ENCODE results near the gene NUFIP1. TPM values are rescaled to one million over a fixed set of nuclear protein-coding genes. Genes with fewer than 3 reads are reported as not detected.
"Not testable (repeated sequence)": the region's sequence is repeated elsewhere in the genome, so short reads cannot be mapped to it uniquely, and the experiment has no call there.

Gene NUFIP1
- total RNA-seq = 4.5 and 5.6 TPM in 2 replicates
- polyA plus RNA-seq (2012) = 3.4 TPM

DNA sequence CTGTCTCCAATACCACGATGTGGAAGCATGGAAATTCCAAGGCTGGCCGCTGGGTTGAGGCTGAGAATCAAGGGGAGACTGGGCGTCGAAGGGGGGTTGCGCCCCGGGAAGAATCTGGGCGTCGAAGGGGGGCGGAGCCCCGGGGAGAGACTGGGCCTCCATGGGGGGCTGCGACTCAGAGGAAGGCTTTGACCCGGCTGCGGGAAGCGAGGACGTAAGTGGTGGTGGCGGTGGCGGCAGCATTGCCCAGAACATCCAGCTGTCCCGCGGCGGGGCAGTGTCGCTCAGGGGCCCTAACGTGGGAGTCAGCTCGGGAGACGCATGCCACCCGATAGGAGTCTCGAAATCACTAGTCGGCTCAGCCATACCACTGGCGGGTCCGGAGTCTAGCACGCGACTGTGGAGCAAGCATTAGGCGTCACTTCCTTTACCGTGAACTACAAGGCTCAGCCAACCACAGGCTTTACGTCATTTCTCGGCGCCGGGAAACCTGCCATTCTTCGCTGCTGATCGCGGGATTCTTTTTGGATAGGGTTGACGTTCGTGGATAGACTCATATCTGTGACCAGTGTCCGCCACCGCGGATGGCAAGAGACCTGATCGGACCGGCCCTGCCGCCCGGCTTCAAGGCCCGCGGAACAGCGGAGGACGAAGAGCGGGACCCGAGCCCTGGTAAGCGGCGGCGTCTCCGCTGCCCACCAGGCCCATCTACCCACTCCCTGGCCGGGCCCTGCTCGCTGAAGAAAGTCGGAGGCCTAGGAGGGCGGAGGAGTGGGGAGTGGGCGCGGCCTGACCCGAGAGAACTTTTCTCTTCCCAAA, at the start of gene NUFIP1, which contains the start of gene GPALPP1:
Gene NUFIP1, minus strand, starts transcription at position 401 of the 819 bp plus-strand sequence. Its CDS starts 35 bp downstream, at position 366.
Gene GPALPP1, plus strand, starts transcription at position 468 of the 819 bp plus-strand sequence. Its CDS starts 117 bp downstream, at position 585.
- peak; percentile 96 for DNase-seq (ENCODE audit: low read depth)

DNA sequence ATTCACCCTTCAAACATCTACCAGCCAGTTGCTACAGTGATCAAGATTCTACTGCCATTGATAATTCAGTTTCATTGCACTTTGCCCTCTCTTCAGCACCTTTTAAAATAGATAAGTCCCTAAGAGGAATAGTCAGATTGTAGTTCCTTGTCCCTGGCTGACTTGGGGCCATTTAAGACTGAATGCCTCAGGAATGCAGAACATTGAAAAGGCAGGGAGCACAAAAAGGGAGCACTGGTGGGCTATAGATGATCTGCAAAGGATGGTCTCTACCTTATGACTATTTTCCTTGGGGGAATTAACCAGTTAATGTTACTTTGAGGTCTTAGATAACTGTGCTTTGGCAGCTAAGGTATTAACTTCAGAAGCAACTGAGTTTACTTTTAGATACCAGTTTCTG, 46.9 kb upstream of the NUFIP1 start:
- DNase-seq (ENCODE audit: low read depth) = no peak

DNA sequence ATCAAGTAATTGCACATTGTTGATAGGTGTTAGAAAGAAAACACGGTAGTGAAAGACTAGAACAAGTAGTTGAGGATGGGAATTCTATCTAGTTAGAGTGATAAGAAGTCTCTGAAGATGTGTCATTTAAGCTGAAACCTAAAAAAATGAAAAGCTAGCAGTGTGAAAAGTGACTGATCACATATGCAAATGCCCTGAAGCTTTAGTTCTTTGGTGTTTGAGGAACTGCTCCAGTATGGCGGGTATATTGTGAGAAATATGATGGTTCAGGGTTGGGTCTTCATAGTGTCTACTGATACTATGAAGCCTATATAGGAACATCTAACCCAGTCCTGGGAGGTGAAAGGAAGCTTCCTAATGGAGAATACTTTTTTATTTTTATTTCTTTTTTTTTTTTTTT, 45.1 kb upstream of the NUFIP1 start:
- no peak for DNase-seq (ENCODE audit: low read depth)

DNA sequence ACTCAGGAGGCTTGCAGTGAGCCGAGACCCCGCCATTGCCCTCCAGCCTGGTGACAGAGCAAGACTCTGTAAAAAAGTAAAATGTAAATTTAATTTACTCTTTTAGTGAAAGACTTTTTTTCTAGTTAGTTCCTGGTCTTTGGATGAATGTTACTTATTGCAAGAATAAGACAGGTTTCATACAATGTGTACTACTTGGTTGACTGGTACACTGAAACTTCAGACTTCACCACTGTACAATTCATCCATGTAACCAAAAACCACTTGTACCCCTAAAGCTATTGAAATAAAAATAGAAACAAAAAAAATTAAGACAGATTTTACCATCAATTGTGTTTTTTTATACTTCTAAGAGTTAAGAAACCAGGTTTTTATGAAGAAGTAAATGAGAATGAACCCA, 35.6 kb upstream of the NUFIP1 start:
- no peak for DNase-seq (ENCODE audit: low read depth)

DNA sequence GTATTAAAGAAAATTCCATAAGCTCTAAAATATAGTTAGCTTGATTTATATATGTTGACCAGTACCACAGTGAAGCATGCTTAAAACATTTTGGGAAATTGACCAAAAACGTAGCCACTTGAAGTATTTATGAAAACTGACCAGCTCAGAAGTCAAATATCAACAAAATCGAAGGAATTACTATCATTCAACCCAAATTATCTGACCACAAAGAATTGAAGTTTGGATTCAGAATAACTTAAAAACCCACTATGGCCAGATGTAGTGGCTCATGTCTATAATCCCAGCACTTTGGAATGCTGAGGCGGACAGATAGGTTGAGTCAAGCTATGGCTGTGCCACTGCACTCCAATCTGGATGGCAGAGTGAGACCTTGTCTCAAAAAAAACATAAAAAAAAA, 32.0 kb upstream of the NUFIP1 start:
- no peak for DNase-seq (ENCODE audit: low read depth)

DNA sequence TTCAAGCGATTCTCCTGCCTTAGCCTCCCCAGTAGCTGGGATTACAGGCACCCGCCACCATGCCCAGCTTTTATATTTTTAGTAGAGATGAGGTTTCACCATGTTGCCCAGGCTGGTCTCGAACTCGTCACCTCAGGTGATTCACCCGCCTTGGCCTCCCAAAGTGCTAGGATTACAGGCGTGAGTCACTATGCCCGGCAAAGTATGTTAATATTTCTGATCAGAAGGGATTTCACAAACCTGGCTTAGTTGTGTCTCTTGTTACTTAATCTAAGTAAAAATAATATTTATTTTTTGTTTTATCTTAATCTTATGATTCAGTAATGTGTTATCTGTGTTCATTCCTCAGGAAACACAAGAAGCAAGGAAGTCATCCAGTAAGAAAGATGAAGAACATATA, 30.7 kb upstream of the NUFIP1 start:
- DNase-seq (ENCODE audit: low read depth) = not testable (repeated sequence)

DNA sequence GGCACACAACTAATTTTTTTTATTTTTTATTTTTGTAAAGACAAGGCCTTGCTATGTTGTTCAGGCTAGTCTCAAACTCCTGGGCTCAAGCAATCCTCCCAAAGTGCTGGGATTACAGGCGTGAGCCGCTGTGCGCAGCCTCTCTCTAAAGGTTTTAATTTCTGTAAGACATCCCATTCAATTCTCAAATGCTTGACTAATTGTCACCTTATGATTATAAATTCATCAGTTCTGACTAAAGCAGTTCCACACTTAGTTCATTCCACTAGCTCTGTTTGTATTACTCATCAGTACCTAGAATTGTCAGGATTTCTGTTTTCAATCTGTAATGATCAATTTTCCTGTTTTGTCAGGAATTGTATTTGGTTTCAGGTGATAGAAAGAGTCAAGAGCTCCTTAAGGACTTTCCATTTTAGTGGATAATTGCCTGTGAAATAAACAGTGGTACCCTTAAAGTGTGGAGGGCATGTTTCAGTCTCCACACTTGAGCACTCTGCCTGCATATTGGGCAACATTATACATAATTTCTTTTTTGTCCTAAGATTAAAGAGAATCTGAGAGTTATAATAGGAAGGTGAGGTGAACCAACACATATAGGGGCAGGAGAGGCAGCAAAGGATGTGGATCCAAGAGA, 27.6 kb upstream of the NUFIP1 start:
- DNase-seq (ENCODE audit: low read depth) = no peak

DNA sequence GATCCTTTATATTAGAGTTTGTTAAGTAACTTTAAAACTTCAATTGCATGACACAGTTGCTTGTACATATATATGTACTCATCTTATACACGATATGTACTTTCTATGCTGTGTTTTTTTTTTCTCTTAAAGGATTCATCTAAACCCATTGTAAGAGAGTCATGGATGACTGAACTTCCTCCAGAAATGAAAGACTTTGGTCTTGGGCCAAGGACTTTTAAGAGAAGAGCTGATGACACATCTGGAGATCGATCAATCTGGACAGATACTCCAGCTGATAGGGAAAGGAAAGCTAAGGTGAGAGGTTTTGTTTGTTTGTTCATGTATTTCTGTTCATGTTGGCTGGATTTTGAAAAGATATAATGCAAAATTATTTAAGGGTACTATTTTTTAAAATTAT, 26.0 kb upstream of the NUFIP1 start:
- no peak for DNase-seq (ENCODE audit: low read depth)

DNA sequence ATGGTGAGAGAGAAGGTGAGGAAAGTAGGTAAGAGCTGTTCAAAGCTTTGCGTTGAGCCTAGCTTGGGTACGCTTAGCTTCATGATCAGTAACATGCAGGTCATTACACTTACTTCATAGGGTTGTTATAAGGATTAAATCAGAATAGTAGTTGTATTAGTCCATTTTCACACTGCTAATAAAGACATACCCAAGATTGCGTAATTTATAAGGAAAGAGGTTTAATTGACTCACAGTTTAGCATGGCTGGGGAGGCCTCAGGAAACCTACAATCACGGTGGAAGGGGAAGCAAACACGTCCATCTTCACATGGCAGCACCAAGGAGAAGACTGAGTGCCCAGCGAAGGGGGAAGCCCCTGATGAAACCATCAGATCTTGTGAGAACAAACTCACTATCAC, 21.9 kb upstream of the NUFIP1 start:
- no peak for DNase-seq (ENCODE audit: low read depth)

DNA sequence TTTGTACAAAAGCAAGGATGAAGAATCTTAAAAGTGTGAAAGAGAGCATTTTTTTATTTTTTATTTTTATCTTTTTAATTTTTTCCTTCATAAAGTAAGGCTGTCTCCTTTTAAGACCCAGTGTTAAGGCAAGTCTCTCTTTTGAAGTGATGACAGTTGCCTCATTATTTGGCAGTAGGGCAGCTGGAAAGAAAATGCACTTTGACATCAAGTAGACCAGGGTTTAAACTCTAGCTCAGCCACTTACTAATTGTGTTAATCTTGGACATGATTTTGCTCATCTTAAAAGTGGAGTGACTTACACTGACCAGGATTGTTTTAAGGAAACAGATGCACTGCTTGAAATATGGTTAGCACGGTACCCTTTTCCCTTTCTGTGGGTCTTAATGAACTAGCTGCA, 18.6 kb upstream of the NUFIP1 start:
- no peak for DNase-seq (ENCODE audit: low read depth)

DNA sequence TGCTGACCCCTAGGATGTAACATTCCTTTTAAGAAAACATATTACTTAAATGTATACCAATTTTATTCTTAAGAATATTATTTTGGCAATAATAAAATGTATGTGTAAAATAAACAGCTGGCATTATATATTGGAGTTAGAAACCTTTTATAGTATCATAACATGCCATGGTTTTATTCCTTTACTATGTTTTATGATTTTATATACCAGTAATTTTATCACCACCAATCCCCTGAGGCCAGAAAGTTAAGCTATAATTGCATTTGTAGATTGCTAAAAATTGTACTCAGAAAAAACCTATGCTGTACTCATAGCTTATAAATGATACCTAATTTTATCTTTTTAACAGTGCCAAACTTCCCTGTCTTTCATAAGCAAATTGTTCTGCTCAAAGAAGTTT, 18.0 kb upstream of the NUFIP1 start:
- DNase-seq (ENCODE audit: low read depth) = no peak

DNA sequence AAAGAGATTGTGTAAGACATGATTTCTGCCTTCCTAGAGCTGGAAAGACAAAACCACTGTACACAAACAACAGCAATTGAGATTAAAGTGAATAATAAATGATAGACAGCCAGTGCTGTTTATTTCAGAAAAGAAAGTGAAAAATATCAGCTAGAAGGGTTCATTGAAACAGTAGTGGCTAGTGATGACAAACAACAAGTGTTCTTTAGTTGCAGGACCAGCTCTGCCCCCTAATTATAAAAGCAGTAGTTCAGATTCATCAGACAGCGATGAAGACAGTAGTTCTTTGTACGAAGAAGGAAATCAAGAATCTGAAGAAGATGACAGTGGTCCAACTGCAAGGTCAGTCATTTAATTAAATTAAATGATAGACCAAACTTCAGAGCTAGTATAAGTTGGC, 14.8 kb upstream of the NUFIP1 start:
- no peak for DNase-seq (ENCODE audit: low read depth)

DNA sequence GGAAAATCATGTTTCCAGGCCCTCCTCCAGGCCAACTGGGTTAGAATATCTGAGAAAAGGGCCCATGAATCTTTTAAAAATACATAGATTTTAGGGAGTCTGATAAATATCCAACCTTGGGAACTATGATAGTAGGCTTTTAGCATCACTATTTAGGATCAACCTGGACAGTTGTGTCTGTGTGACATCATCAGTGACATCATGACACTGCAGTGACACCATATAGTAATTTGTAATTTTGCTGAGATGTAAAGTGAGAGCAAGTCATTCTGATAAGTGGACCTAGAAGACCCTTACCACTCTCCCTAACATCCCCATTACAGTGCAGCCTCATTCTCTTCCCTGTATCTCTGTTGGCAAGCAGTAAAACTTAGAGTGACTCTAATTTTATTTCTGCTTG, 14.1 kb upstream of the NUFIP1 start:
- no peak for DNase-seq (ENCODE audit: low read depth)

DNA sequence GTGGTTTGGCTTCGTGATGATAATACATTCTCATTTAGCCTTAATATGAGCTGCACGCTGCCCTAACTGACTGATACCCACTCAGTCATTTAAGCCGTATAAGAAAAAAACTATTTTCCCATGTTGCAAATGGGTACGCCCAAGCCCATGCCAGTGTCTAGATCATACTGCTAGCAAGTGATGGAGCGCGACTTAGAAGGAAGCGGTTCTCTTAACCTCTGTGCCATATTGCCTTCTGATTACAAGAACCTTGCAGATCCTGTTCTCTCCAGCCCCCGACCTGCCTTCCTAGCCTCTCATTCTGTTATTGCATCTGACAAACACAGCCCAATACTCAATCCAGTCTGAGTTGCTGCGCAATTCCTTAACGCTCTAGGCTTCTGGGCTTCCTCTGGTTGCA, 670 bp upstream of the NUFIP1 start:
- no peak for DNase-seq (ENCODE audit: low read depth)

DNA sequence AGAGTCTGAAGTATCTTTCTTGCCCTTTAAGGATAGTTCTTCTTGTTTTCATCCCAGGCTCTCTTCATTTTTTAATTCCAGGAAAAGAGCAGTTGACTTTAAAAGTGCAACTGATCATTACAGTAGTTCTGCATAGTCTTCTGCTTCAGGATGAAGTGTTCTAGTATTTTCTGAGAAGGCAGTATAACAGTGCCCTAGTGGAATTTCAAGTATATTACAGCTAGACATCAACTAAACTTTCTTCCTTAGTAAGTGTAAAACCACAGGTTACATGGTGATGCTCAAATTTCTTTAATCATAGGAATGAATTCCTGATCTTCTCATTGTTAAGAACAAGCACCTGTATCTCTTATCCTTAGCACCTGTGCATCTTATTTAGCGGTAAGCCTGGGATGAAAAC, 10.9 kb downstream of the NUFIP1 start:
- no peak for DNase-seq (ENCODE audit: low read depth)

DNA sequence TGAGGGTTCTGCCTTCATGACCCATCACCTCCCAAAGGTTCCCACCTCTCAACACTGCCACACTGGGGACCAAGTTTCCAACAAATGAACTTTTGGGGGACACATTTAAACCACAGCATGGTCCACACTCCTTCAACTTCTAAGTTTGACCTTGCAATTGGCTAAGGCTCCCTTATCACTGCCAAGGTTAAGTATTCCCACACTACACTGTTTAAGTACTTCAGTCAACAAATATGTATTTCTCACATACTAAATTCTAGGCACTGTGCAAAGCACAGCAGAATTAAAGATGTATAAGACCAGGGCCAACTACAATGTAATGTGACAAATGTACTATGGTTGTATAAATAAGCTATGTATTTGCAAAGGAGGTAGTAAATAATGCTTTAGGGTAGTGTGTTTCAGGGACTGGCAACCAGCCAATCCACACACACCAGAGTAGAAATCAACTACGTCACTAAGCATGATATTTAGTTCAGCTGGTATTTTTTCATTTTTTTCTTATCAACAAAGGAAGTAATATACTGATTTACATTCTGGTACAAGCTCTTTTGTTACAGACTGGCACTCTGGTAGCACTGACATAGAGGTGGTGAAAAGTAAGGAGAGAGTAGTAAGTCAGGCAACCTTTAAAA, 12.2 kb downstream of the NUFIP1 start:
- no peak for DNase-seq (ENCODE audit: low read depth)

DNA sequence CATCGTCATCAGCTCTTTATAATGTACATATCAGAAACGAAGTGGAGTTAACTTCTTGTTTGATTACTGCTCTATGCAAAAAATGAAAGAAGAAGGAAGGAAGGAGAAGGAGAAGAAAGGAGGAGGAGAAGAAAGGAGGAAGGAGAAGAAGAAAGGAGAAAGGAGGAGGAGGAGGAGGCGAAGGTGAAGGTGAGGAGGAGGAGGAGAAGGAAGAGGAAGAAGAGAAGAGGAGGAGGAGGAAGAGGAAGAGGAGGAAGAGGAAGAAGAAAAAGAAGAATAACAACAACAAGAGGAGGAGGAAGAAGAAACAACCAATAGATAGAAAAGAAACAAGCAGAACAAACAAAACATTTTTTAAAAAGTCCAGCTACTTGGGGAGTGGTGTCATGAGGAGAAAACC, 13.1 kb downstream of the NUFIP1 start:
- DNase-seq (ENCODE audit: low read depth) = no peak

DNA sequence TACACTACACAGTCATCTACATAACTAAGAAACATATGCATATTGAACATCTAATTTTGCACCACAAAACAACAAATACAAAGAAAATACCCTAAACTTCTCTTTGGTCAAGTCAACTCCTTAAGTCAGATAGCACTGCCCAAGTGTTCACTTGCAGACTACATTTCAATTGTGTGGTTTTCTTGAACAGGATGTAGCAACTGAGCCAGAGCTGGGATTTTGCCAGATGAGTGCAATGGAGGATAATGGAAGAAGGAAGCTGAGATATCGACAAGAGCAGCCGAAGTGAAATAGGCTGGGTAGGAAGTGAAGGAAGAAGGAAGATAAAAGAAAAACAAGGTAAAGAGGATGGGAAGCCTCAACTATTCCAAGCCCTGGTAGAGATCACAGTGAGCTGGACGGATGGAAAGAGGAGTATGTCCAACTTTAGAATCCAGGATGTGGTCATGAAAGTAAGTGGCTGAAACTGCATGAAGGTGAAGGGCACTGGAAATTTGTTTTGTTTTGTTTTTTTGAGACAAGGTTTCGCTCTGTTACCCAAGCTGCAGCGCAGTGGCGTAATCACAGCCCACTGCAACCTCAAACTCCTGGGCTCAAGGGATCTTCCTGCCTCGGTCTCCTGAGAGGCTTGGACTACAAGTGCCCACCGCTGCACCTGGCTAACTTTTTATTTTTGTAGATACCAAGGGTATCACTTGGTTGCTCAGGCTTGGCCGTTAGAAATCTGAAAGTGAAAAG, 15.0 kb downstream of the NUFIP1 start:
- peak; percentile 46 for DNase-seq (ENCODE audit: low read depth)

DNA sequence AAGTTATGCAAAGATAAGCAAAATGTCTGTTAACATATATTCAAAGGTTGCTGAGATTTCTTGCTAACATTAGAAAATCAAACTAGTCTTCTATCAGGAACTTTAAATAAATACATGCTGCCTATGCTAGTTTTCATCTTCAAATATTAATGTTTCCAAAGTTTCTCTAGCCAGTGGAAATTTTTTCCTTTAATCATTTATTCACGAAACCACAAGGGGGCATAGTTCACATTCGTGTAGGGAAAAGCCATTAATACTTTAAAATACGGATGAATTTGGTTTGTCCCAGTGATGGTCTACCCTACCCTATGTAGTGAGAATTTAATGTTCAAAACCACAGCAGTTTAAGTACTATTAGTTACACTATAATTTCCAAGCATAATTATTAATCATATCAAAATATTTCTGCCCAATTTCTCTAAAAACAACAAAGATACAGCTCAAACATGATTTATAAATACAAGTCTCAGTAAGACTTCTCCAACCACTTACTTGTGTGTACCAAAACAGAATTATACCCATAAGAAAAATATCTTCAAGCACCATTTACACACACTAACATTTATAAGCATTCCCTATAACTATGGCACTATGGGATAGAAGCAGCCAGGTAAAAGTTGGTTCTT, 16.2 kb downstream of the NUFIP1 start:
- DNase-seq (ENCODE audit: low read depth) = peak; percentile 48

DNA sequence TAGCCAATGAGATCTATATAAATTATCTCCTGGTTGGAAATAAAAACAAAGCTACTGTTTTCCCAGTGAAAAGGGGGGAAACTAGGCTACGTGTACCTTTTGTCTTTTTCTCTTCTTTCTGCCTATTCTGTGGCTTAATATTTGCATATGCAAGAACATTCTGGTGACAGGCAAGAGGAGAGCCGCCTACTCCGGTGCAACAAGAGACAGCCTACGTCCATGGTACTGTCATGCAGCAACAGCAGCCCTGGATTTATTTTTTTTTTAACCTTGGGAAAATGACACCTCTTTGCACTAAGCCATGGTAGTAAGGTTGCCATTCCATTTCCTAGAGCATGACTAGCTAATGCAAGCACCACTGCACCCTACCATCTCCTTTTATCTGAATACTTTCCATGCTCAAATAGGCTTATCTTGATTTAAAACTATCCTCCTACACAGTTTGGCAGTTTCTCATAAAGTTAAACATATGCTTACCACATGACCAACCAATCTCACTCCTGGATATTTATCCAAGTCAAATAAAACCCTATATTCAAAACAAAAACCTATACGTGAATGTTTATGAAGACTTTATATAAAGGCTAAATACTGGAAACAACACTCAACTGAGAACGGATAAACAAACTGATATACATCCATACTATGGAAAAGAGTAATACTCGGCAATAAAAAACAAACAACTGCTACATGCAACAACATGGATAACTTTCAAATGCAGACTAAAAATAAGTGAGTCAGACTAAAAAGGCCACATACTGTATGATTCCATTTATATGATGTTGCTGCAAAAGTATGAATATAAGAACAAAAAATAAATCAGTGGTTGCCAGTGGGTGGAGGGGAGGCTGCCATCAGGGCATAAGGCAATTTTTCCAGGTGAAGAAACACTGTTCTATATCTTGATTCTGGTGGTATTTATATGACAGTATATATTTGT, 17.3 kb downstream of the NUFIP1 start:
- no peak for DNase-seq (ENCODE audit: low read depth)
